Measurements from ENCODE around the gene AADACL4. TPM values are rescaled to one million over a fixed set of nuclear protein-coding genes. Genes with fewer than 3 reads are reported as not detected.

The AADACL4 gene
- total and polyA plus RNA-seq, 2 donors from 2014 or later, result 0.16 to 0.58 TPM

GRCh38 chr1:12649971-12650421 lies 6.1 kb downstream of the AADACL4 start:
- intact Hi-C loops (cut with DNase I), result loop anchor here (10.0 kb wide), 1 partner anchor 335 kb away; no protein-coding TSS in a partner anchor
- Histone ChIP-seq H3K4me1 (ENCODE audit: control insufficient read depth in 2 of 3, insufficient read depth in 2 of 3, low read depth in 1 of 3, low read length in 3 of 3) (peaks cover 0 to 4% (median 0%) of the 10 kb centered on the region in 3 donors), H3K27me3 (ENCODE audit: control insufficient read depth, insufficient read depth, low read length) (no peaks in the 10 kb centered on the region), H3K36me3 (ENCODE audit: control insufficient read depth in 2 of 3, insufficient read depth in 3 of 3, low read length in 3 of 3) (no peaks in the 10 kb centered on the region), H3K4me3 (ENCODE audit: low read length in 3 of 3) (no peak overlapping the region), H3K9ac (ENCODE audit: low read length in 3 of 3) (no peak overlapping the region), H3K9me3 (ENCODE audit: control insufficient read depth in 2 of 3, insufficient read depth in 1 of 3, low read length in 3 of 3) (no peaks in the 10 kb centered on the region), H3K27ac (ENCODE audit: low read depth in 2 of 2, low read length in 2 of 2) (peak overlapping the region in 1 of 2 donors; percentile 15)
- FAIRE-seq, result no peak
- TF ChIP-seq, protein P1, sequence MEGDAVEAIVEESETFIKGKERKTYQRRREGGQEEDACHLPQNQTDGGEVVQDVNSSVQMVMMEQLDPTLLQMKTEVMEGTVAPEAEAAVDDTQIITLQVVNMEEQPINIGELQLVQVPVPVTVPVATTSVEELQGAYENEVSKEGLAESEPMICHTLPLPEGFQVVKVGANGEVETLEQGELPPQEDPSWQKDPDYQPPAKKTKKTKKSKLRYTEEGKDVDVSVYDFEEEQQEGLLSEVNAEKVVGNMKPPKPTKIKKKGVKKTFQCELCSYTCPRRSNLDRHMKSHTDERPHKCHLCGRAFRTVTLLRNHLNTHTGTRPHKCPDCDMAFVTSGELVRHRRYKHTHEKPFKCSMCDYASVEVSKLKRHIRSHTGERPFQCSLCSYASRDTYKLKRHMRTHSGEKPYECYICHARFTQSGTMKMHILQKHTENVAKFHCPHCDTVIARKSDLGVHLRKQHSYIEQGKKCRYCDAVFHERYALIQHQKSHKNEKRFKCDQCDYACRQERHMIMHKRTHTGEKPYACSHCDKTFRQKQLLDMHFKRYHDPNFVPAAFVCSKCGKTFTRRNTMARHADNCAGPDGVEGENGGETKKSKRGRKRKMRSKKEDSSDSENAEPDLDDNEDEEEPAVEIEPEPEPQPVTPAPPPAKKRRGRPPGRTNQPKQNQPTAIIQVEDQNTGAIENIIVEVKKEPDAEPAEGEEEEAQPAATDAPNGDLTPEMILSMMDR (IDR thresholded peaks at IDR 0.05; ENCODE audit: borderline replicate concordance, extremely low read depth, insufficient read depth), result no peak
- DNase-seq, result peak in 3 of 5 donors; percentile 41 to 93 (median 93)

DNA sequence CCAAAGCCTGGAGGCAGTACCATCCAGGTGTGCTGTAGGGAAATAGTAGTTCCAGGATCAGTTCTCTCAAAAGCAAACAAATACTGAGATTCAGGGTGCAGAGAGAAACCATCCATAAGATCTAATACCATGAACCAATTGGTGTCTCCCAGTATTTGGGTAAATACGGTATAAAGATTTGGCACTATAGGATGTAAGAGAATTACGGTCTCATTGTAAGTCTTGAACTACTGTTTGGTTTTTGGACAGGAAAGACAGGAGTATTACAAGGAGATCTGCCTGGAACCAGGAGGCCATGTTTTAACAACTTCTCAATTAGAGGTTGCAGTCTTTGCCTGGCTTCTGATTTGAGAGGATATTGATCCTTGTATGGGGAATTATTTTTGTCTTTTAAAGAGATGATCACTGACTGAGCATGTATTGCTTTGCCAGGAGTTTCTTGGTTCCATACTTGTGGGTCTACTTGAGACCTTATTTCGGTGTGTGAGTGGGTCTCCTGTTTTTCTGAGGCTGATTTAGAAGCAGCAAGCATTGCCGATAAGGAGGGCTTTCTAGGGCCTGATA lies 10.2 kb downstream of the AADACL4 start:
- Histone ChIP-seq H3K4me1 (ENCODE audit: control insufficient read depth in 2 of 3, insufficient read depth in 2 of 3, low read depth in 1 of 3, low read length in 3 of 3) (peaks cover 0 to 4% (median 0%) of the 10 kb centered on the region in 3 donors), H3K36me3 (ENCODE audit: control insufficient read depth in 2 of 3, insufficient read depth in 3 of 3, low read length in 3 of 3) (no peaks in the 10 kb centered on the region), H3K4me3 (ENCODE audit: low read length in 3 of 3) (no peak overlapping the region), H3K27me3 (ENCODE audit: control insufficient read depth, insufficient read depth, low read length) (no peaks in the 10 kb centered on the region), H3K9ac (ENCODE audit: low read length in 3 of 3) (no peak overlapping the region), H3K27ac (ENCODE audit: low read depth in 2 of 2, low read length in 2 of 2) (no peak overlapping the region), H3K9me3 (ENCODE audit: control insufficient read depth in 2 of 3, insufficient read depth in 1 of 3, low read length in 3 of 3) (no peaks in the 10 kb centered on the region)
- TF ChIP-seq, protein P1 (IDR thresholded peaks at IDR 0.05; ENCODE audit: borderline replicate concordance, extremely low read depth, insufficient read depth), result no peak
- DNase-seq, result peak in 1 of 5 donors; percentile 34
- no peak for FAIRE-seq
- intact Hi-C loops (cut with DNase I), result loop anchor here (10.0 kb wide), 1 partner anchor 339 kb away; no protein-coding TSS in a partner anchor

DNA sequence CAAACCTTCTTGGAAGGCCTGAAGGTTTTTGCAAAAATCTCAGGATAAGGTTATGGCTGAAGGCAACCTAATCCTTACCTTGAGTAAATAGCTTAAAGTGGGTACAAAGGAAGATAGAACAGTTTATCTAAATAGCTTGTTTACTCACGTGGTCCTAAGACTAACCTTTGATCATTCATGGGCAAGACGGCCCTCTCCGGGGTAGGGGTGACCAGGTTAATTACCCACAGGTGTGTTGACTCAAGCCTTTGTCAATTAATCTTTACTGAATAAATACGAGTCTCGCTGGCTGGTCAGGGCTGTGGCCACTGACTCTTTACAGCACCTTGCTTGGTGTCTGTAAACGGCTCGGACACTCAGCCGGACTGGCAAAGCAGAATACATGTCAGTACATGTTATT lies 10.8 kb downstream of the AADACL4 start:
- H3K4me3 ChIP-seq (ENCODE audit: low read length in 3 of 3), result no peak overlapping the region
- intact Hi-C loops (cut with DNase I), result loop anchor here (10.0 kb wide), 1 partner anchor 340 kb away; no protein-coding TSS in a partner anchor
- no peak overlapping the region for H3K27ac ChIP-seq (ENCODE audit: low read depth in 2 of 2, low read length in 2 of 2)
- TF ChIP-seq, protein P1 (IDR thresholded peaks at IDR 0.05; ENCODE audit: borderline replicate concordance, extremely low read depth, insufficient read depth), result no peak
- FAIRE-seq, result no peak
- H3K36me3 ChIP-seq (ENCODE audit: control insufficient read depth in 2 of 3, insufficient read depth in 3 of 3, low read length in 3 of 3), result no peaks in the 10 kb centered on the region
- no peak for DNase-seq
- no peaks in the 10 kb centered on the region for H3K9me3 ChIP-seq (ENCODE audit: control insufficient read depth in 2 of 3, insufficient read depth in 1 of 3, low read length in 3 of 3)
- no peaks in the 10 kb centered on the region for H3K27me3 ChIP-seq (ENCODE audit: control insufficient read depth, insufficient read depth, low read length)
- H3K4me1 ChIP-seq (ENCODE audit: control insufficient read depth in 2 of 3, insufficient read depth in 2 of 3, low read depth in 1 of 3, low read length in 3 of 3), result peaks cover 0 to 1% (median 0%) of the 10 kb centered on the region in 3 donors
- H3K9ac ChIP-seq (ENCODE audit: low read length in 3 of 3), result no peak overlapping the region
